ENCODE data around the gene HDHD3.

DNA sequence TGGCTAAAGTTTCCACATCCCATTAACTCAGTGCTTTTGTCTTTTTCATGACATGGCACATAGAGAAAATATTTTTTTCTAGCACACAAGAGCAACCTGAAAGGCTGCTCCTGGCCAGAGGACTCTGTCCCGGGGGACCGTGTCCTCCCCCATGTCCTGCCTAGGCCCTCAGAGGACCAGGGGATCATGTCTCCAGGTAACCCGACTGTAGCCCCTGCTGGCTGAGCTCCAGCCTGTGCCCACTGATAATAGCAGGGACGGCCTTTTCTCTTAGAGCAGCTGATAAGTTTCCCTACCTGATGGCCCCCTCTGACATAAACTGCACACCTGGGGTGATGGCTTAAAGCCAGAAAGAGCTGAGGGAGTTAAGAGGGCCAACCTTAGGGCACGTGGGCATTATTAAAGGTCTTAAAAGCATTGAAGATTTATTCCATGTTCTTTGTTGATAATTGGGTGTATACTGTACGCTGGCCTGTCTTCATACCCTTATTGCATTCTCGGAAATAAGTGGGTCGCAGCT, 5.9 kb downstream of the HDHD3 start:
- TF ChIP-seq, protein P1, sequence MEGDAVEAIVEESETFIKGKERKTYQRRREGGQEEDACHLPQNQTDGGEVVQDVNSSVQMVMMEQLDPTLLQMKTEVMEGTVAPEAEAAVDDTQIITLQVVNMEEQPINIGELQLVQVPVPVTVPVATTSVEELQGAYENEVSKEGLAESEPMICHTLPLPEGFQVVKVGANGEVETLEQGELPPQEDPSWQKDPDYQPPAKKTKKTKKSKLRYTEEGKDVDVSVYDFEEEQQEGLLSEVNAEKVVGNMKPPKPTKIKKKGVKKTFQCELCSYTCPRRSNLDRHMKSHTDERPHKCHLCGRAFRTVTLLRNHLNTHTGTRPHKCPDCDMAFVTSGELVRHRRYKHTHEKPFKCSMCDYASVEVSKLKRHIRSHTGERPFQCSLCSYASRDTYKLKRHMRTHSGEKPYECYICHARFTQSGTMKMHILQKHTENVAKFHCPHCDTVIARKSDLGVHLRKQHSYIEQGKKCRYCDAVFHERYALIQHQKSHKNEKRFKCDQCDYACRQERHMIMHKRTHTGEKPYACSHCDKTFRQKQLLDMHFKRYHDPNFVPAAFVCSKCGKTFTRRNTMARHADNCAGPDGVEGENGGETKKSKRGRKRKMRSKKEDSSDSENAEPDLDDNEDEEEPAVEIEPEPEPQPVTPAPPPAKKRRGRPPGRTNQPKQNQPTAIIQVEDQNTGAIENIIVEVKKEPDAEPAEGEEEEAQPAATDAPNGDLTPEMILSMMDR (IDR thresholded peaks at IDR 0.05; ENCODE audit: low read length) = no peak
- TF ChIP-seq EZH2 (optimal IDR thresholded peaks at IDR 0.05; ENCODE audit: low read depth, low read length) = no peak

Data from MM.1S (cell line).